ENCODE results near the gene TBC1D1.

DNA sequence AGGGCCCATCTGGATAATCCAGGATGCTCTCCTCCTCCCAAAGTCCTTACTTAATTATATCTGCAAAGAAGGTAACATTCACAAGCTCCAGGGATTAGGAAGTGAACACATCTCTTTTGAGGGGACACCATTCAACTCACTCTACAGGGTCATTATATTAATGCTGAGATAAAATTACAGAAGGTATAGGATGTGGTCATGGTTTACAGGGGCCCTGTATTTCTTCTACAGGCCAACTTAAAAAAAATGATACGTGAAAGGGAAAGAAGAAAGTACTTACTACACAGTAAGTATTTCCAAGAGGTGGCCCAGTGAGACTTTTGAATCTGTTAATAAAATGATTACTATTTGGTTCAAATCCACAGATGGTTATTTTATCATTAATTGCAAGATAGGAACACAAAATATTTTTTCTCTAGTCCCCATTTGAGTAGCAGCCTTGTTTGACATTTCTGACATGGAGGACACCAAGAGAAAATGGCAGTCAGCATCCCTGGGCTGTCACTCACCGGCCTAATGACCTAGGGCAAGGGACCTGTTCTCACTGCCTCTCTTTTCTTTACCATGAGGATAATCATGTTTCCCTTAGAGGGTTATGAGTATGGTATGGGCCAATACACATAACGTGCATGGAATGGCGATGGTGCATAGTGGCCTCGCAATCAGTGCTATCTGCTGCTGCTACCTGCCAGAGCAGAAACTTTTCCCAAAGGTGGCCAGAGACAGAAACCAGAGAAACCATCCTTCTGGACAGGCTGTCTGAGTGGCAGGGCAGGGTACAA, 209.8 kb downstream of the TBC1D1 start:
- no peak for TF ChIP-seq POLR2A (IDR thresholded peaks at IDR 0.05)
- TF ChIP-seq, protein P1, sequence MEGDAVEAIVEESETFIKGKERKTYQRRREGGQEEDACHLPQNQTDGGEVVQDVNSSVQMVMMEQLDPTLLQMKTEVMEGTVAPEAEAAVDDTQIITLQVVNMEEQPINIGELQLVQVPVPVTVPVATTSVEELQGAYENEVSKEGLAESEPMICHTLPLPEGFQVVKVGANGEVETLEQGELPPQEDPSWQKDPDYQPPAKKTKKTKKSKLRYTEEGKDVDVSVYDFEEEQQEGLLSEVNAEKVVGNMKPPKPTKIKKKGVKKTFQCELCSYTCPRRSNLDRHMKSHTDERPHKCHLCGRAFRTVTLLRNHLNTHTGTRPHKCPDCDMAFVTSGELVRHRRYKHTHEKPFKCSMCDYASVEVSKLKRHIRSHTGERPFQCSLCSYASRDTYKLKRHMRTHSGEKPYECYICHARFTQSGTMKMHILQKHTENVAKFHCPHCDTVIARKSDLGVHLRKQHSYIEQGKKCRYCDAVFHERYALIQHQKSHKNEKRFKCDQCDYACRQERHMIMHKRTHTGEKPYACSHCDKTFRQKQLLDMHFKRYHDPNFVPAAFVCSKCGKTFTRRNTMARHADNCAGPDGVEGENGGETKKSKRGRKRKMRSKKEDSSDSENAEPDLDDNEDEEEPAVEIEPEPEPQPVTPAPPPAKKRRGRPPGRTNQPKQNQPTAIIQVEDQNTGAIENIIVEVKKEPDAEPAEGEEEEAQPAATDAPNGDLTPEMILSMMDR (IDR thresholded peaks at IDR 0.05), result no peak

Measured in prostate gland (tissue), 2 donors.